ENCODE results near the gene MOSPD2.

Gene MOSPD2

DNA sequence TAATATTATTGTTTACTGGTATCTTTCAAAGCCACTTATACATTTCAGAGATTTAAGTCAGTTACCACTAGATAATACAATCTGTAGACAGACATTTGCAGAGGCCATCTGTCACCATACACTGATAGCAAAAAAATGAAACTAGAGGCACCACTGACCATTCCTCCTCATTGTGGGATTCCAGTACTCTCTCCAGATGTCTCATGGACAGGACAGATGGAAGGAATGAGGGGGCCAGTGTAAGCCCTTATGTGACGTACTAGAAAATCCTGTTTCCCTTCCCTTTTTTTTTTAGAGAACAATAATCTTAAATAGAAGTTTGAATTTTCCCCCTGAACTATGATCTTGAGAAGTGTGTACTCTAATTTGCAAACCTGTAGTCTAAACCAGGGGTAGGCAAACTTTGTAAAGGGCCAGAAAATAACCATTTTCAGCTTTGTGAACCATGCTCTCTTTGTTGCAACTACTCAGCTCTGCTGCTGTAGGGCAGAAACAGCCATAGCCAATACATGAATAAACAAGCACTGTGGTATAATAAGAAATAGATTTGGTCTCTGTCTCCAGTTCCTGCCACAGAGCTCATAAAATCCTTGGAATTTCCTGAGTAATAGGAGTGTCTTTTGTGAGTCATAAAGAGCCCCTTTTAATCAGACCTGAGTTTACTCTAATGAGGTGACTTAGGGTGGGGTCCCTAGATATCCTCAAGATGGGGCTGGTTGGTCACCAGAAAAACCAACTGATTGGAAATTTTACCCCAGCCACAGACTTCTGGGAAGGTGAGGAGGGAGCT lies 90.4 kb downstream of the MOSPD2 start:
- H3K27me3 ChIP-seq (ENCODE audit: insufficient read depth, poor library complexity, severe bottlenecking): no peaks in the 10 kb centered on the region
- no peak overlapping the region for H3K27ac ChIP-seq (replicated peaks)
- no peak overlapping the region for H3K4me3 ChIP-seq (replicated peaks; ENCODE audit: insufficient read depth, low read length)

DNA sequence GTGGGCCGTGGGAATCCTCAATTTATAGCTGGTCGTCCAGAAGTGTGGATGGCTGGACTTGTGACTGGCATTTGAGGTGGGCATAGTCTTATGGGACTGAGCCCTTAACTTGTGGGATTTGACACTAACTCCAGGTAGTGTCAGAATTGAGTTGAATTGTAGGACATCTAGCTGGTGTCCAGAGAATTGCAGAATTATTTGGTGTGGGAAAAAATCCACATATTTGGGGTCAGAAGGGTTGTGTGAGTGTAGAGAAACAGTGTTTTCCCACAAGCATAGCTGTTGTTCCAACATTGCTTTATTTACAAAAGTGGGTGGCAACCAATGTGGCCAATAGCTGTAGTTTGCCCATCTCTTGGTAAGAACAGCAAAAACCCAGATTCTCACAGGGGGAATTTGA lies 91.3 kb downstream of the MOSPD2 start:
- no peak overlapping the region for H3K4me3 ChIP-seq (replicated peaks; ENCODE audit: insufficient read depth, low read length)
- H3K27ac ChIP-seq (replicated peaks): no peak overlapping the region
- no peaks in the 10 kb centered on the region for H3K27me3 ChIP-seq (ENCODE audit: insufficient read depth, poor library complexity, severe bottlenecking)
- TF ChIP-seq POLR2AphosphoS5 (IDR thresholded peaks at IDR 0.05; ENCODE audit: low read depth): no peak
- no peak for TF ChIP-seq GABPA (IDR thresholded peaks at IDR 0.05; ENCODE audit: low read depth)
- TF ChIP-seq, protein P1, sequence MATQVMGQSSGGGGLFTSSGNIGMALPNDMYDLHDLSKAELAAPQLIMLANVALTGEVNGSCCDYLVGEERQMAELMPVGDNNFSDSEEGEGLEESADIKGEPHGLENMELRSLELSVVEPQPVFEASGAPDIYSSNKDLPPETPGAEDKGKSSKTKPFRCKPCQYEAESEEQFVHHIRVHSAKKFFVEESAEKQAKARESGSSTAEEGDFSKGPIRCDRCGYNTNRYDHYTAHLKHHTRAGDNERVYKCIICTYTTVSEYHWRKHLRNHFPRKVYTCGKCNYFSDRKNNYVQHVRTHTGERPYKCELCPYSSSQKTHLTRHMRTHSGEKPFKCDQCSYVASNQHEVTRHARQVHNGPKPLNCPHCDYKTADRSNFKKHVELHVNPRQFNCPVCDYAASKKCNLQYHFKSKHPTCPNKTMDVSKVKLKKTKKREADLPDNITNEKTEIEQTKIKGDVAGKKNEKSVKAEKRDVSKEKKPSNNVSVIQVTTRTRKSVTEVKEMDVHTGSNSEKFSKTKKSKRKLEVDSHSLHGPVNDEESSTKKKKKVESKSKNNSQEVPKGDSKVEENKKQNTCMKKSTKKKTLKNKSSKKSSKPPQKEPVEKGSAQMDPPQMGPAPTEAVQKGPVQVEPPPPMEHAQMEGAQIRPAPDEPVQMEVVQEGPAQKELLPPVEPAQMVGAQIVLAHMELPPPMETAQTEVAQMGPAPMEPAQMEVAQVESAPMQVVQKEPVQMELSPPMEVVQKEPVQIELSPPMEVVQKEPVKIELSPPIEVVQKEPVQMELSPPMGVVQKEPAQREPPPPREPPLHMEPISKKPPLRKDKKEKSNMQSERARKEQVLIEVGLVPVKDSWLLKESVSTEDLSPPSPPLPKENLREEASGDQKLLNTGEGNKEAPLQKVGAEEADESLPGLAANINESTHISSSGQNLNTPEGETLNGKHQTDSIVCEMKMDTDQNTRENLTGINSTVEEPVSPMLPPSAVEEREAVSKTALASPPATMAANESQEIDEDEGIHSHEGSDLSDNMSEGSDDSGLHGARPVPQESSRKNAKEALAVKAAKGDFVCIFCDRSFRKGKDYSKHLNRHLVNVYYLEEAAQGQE (IDR thresholded peaks at IDR 0.05; ENCODE audit: insufficient replicate concordance, low read depth): no peak
- no peak for TF ChIP-seq SPI1 (IDR thresholded peaks at IDR 0.05; ENCODE audit: borderline replicate concordance, low read depth)
- TF ChIP-seq, protein P2, sequence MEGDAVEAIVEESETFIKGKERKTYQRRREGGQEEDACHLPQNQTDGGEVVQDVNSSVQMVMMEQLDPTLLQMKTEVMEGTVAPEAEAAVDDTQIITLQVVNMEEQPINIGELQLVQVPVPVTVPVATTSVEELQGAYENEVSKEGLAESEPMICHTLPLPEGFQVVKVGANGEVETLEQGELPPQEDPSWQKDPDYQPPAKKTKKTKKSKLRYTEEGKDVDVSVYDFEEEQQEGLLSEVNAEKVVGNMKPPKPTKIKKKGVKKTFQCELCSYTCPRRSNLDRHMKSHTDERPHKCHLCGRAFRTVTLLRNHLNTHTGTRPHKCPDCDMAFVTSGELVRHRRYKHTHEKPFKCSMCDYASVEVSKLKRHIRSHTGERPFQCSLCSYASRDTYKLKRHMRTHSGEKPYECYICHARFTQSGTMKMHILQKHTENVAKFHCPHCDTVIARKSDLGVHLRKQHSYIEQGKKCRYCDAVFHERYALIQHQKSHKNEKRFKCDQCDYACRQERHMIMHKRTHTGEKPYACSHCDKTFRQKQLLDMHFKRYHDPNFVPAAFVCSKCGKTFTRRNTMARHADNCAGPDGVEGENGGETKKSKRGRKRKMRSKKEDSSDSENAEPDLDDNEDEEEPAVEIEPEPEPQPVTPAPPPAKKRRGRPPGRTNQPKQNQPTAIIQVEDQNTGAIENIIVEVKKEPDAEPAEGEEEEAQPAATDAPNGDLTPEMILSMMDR (IDR thresholded peaks at IDR 0.05; ENCODE audit: insufficient read depth, low read length): no peak
- DNase-seq (ENCODE audit: low read depth in 1 of 2, low spot score in 1 of 2): no peak

More for the DNA sequence above, 90.4 kb downstream of the MOSPD2 start:
- TF ChIP-seq GABPA (IDR thresholded peaks at IDR 0.05; ENCODE audit: low read depth) (no peak), SPI1 (IDR thresholded peaks at IDR 0.05; ENCODE audit: borderline replicate concordance, low read depth) (no peak), POLR2AphosphoS5 (IDR thresholded peaks at IDR 0.05; ENCODE audit: low read depth) (no peak)
- TF ChIP-seq, protein P1 (IDR thresholded peaks at IDR 0.05; ENCODE audit: insufficient replicate concordance, low read depth): no peak
- TF ChIP-seq, protein P2 (IDR thresholded peaks at IDR 0.05; ENCODE audit: insufficient read depth, low read length): no peak
- no peak for DNase-seq (ENCODE audit: low read depth in 1 of 2, low spot score in 1 of 2)
